HUES64 (cell line): ENCODE measurements around the gene PGRMC2.

Experiments used
- H3K27ac ChIP-seq: 2 replicates; pipeline ENCODE4 v1.7.0; 2013; ENCODE audit warnings: low read depth, low read length, inconsistent platforms
- H3K27me3 ChIP-seq: 2 replicates; pipeline ENCODE4 v1.6.1; 2013; ENCODE audit warnings: mild to moderate bottlenecking, low read length; ENCODE audit not compliant: insufficient read depth
- H3K36me3 ChIP-seq: 2 replicates; pipeline ENCODE4 v1.6.1; 2013; ENCODE audit warnings: mild to moderate bottlenecking, low read length; ENCODE audit not compliant: insufficient read depth
- H3K4me1 ChIP-seq: 2 replicates; pipeline ENCODE4 v1.6.1; 2013; ENCODE audit warnings: mild to moderate bottlenecking, low read length, moderate library complexity; ENCODE audit not compliant: insufficient read depth
- H3K4me3 ChIP-seq: 2 replicates; pipeline ENCODE4 v1.5.1; 2013; ENCODE audit warnings: mild to moderate bottlenecking, low read length, moderate library complexity
- H3K9ac ChIP-seq: 2 replicates; pipeline ENCODE4 v1.6.1; 2013; ENCODE audit warnings: mild to moderate bottlenecking, low read depth, low read length
- H3K9me3 ChIP-seq: 2 replicates; pipeline ENCODE4 v1.6.1; 2013; ENCODE audit warnings: low read depth, low read length; ENCODE audit not compliant: insufficient read depth
- WGBS: fragments of 150-250, 120-280 bp; methylation state at CpG from one replicate; pipeline ENCODE4 v1.1.7; 2013; ENCODE audit warnings: missing lambda C conversion rate; 5-methylcytosine and 5-hydroxymethylcytosine counted together

Gene PGRMC2

DNA sequence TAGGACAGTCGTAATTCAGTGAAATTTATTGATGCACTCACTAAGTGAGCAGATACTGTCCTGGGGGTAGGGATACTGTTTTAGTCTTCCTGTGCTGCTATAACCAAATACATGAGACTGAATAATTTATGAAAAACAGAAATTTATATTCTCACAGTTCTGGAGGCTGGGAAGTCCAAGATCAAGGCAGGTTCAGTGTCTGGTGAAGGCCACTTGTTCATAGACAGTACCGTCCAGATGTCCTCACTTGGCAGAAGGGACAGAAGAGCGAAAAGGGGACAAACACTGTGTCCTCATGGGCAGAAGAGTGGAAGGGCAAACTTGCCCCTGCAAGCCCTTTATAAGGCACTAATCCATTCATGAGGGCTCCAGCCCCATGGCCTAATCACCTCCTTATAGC, 45.6 kb downstream of the PGRMC2 start:
- no peak overlapping the region for H3K27ac ChIP-seq
- 97% methylated on average over 3 of the region's 3 CpGs for WGBS

DNA sequence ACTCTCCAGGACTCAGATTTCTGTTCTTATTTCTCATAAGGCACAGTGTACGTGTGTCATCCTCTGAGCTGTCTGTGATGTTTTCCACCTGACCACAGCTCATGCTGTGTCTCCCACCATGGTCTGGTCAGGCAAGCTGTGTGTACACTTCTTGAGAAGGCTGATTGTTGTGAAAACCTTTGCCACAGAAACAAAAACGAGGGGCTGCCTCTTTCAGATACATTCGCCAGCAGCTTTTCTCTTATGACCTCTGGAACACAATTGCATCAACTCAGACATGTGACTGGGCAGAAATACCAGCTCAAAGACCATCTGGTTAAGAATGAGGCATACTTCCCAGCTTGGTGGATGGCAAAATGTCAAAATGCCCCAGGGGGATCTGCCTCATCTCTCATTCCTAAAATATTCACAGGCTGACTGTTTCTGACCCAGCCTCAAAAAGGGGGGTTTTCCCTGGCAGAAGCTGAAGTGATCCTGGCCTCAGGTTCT, 46.1 kb downstream of the PGRMC2 start:
- no peak overlapping the region for H3K9ac ChIP-seq
- 89% methylated on average over 3 of the region's 3 CpGs for WGBS

More for the DNA sequence above, 45.6 kb downstream of the PGRMC2 start:
- Histone ChIP-seq H3K4me3 (no peak overlapping the region), H3K9me3 (peaks cover 15% of the 10 kb centered on the region), H3K4me1 (no peaks in the 10 kb centered on the region), H3K36me3 (no peaks in the 10 kb centered on the region), H3K27me3 (no peaks in the 10 kb centered on the region), H3K9ac (no peak overlapping the region)

DNA sequence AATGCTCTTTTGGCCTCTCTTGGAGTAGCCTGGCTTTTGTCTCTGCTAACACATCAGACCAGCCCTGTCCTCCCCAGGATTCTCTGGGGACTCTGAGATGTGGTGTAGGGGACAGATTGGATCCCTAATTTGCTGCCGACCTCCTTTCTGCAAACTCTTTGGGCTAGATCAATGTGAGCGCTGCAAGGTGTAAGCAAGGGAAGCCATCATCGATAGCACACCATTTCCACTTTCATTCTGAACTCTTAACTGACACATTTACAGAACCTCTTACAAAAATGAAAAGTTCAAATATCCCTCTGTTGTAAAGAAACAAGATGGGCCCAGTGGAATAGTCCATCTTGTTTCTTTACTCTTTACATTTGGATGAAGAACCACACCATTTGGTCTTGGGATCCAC, 46.6 kb downstream of the PGRMC2 start:
- Histone ChIP-seq H3K4me3 (no peak overlapping the region), H3K9me3 (peaks cover 7% of the 10 kb centered on the region), H3K36me3 (no peaks in the 10 kb centered on the region), H3K27ac (no peak overlapping the region), H3K9ac (no peak overlapping the region), H3K4me1 (no peaks in the 10 kb centered on the region), H3K27me3 (no peaks in the 10 kb centered on the region)
- WGBS, result 93% methylated on average over 3 of the region's 3 CpGs

More for the DNA sequence above, 46.1 kb downstream of the PGRMC2 start:
- H3K27ac ChIP-seq, result no peak overlapping the region
- peaks cover 10% of the 10 kb centered on the region for H3K9me3 ChIP-seq
- H3K36me3 ChIP-seq, result no peaks in the 10 kb centered on the region
- H3K4me1 ChIP-seq, result no peaks in the 10 kb centered on the region
- H3K27me3 ChIP-seq, result no peaks in the 10 kb centered on the region
- H3K4me3 ChIP-seq, result no peak overlapping the region

DNA sequence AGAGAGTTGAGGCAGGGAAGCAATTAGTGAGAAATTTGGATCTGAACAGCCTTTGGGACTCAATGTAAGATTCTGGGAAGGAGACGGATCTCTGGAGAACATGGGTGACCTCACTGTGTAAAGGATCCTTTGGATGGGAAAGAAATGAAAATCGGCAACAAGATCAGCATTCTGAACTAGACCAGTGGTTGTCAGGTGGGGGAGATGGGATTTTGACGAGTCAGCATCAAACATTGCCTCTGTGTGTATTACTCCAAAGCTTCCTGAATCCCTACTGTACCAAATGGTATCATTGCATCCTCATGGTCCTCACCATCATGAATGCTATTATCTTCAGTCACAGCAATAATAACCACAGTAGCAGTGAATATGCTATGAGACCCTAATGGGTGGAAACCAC, 52.8 kb downstream of the PGRMC2 start:
- WGBS, result 89% methylated on average over 3 of the region's 3 CpGs
- H3K9me3 ChIP-seq, result no peaks in the 10 kb centered on the region
- H3K9ac ChIP-seq, result no peak overlapping the region
- H3K4me1 ChIP-seq, result no peaks in the 10 kb centered on the region
- no peaks in the 10 kb centered on the region for H3K36me3 ChIP-seq
- H3K27ac ChIP-seq, result no peak overlapping the region
- H3K4me3 ChIP-seq, result no peak overlapping the region
- H3K27me3 ChIP-seq, result no peaks in the 10 kb centered on the region

DNA sequence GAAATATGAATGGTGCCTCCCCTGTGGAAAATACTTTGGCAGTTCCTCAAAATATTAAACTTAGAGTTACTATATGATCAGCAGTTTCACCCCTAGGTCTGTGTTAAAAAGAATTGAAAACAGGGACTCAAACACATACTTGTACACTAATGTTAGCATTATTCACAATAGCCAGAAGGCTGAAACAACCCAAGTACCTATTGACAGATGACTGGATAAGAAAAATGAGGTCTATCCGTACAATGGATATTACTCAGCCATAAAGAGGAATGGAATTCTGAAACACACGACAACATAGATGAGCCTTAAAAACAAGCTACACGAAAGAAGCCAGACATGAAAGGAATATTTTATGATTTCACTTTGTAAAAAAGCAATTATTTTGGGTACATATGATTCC, 54.9 kb downstream of the PGRMC2 start:
- WGBS, result 99% methylated on average over 3 of the region's 3 CpGs

DNA sequence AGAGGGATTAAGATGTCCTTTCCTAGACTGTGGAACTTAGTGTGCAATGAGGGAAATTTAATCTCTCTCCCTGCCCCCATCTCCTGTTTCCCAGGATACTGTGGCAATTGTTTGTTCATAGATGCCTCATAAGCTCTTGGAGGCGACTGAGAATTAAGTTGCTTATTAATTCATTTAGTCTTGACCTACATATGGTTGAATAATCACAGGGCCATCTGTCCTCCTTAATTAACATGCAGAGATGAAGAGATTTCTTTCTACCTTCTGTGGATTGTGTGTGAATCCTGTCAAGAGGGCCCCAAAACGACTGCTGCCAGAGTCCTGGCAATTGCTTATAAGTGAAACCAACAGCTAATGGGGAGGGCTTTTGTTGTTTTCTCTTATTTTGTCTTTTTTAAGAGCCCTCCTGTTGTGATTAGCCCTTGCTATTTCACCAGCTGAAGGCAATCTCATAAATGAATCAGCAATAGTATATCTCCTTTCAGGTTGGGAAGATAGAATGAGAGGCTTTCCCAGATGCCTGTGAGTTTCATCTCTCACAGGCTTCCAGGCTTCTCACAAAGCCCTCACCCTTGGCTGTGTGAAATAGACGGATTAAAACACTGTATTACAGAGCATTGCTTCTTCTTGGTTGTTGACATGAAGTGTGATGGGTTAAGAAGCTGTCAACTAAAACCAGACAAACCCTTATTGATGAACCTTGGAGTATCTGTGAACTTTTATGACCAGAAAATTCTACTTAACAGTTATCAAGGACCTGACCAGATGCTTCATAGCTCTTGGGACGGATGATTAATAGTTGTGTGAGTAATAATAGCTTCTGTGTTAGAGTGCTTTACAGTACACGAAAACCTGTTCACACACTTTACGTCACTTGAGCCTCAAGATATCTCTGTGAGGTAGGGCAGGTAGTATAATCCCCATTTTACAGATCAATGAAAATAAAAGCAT, 58.5 kb downstream of the PGRMC2 start:
- Histone ChIP-seq H3K4me1 (no peaks in the 10 kb centered on the region; the same call in 1 of the 2 replicates), H3K27ac (no peak overlapping the region), H3K27me3 (no peaks in the 10 kb centered on the region), H3K9ac (no peak overlapping the region), H3K4me3 (no peak overlapping the region), H3K36me3 (no peaks in the 10 kb centered on the region), H3K9me3 (no peaks in the 10 kb centered on the region)
- 81% methylated on average over 5 of the region's 6 CpGs for WGBS

More for the DNA sequence above, 54.9 kb downstream of the PGRMC2 start:
- Histone ChIP-seq H3K27ac (no peak overlapping the region), H3K4me1 (no peaks in the 10 kb centered on the region; the same call in 1 of the 2 replicates), H3K9me3 (no peaks in the 10 kb centered on the region), H3K27me3 (no peaks in the 10 kb centered on the region), H3K9ac (no peak overlapping the region), H3K36me3 (no peaks in the 10 kb centered on the region), H3K4me3 (no peak overlapping the region)

DNA sequence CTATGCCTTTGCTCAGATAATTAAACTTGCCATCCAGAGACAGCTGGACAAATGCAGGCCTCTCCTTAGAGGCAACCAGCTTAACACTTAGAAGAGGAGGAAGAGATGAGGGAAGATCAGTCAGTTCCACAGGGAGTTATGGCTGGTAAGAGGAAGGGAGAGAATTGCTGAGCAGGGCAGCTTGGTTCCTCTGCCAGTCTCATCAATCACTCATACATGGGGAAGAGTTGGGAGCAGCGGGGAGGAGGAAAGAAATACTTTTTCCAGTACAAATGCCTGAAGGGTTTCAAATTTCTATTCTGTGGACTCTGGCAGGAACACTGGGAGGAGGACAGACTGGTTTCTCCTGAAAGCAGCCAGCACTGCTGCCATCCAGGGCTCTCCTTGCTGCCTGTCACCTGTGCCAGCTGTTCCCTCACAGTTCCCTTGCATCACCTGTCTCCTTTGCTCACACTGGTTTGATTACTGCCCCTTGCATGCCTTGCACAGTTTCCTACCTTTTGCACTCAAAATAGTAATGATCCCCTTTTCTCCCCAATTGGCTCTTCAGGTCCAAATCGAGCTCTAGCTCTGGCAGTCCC, 59.5 kb downstream of the PGRMC2 start:
- Histone ChIP-seq H3K4me3 (no peak overlapping the region), H3K27ac (no peak overlapping the region), H3K4me1 (no peaks in the 10 kb centered on the region; the same call in 1 of the 2 replicates), H3K36me3 (no peaks in the 10 kb centered on the region), H3K27me3 (no peaks in the 10 kb centered on the region), H3K9me3 (no peaks in the 10 kb centered on the region), H3K9ac (no peak overlapping the region)
- WGBS, result 84% methylated on average over 2 of the region's 2 CpGs

DNA sequence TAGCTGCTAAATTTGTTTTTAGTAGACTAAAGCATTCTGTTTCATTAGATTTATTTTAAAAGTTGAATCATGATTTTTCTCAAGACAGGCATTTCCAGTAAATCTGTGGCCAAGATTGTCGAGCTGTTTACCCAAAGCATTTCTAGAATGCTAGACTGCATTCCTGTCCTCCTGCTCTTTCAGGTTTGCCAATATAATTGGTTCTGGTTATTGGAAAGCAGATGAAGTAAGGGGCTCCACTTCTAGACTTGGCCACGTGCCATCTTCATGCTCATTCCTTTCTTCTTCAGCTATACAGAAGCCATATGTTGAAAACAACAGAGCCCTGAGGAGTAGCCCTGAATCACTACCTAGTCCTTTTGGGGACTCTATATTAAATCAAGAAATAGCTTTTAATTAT, 62.5 kb downstream of the PGRMC2 start:
- 91% methylated on average over 2 of the region's 2 CpGs for WGBS
- H3K27ac ChIP-seq, result no peak overlapping the region

DNA sequence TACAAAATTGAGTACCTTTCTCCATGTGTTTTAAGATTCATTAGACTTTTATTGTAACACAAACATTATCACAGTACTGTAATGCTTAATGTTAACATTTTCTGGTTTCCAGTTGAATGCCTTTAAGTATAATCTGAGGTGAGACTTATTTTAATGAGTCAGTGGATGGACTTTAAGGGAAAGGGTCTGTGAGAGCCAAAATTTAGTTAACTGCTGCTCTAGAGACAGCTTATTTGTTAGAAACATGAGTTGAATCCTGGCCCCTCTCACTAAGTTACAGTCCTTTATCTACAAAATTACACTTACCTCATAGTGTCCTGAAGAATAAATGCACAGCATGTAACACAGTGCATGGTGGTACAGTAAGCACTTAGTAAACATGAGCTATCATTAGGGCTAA, 66.0 kb downstream of the PGRMC2 start:
- Histone ChIP-seq H3K4me1 (no peaks in the 10 kb centered on the region), H3K9me3 (no peaks in the 10 kb centered on the region), H3K4me3 (no peak overlapping the region), H3K27ac (no peak overlapping the region), H3K27me3 (no peaks in the 10 kb centered on the region), H3K9ac (no peak overlapping the region), H3K36me3 (no peaks in the 10 kb centered on the region)

More for the DNA sequence above, 62.5 kb downstream of the PGRMC2 start:
- Histone ChIP-seq H3K9ac (no peak overlapping the region), H3K9me3 (no peaks in the 10 kb centered on the region), H3K4me3 (no peak overlapping the region), H3K4me1 (no peaks in the 10 kb centered on the region; the same call in 1 of the 2 replicates), H3K27me3 (no peaks in the 10 kb centered on the region), H3K36me3 (no peaks in the 10 kb centered on the region)

DNA sequence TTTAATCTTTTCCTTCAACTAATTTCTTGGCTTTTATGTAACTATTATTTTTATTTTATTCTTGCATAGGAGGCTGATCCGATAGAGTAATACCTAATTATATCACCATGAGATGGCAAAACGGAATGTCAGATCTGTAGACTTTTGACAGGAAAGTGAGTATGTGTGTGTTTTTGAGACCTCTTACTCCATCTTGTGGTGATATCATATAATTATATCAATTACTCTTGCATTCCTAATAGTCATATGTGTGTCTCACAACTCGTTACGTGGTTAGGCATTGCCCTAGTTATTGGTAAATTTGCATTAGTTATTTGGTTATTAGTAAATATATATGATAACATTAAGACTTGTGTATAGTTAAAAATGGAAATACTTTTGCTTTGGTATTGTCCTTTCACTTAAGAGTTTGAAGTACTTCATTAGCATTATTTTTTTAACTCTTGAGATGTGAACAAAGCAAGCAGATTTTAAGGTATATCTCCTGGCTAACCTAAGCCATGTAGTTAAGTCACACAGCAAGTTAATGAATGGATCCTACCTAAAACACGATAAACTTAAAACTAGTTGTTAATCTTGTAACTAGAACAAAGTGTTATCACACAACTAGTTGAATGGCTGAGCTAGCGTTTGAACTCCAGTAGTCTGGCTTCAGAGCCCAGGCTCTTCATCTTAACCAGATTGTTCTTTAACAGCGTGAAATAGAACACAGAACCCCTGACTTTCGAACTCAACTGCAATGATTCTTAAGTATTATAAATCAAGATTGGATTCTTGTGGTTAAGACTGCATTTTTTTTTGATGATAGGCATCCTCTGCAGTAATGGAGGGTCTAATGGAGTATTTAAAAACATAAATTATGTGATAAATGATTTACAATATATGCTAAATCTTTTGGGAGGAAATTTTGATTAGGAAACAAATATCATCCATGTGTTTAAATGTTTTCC, 67.1 kb downstream of the PGRMC2 start:
- 92% methylated on average over 6 of the region's 8 CpGs for whole genome bisulfite sequencing
- Histone ChIP-seq H3K27ac (no peak overlapping the region), H3K9ac (no peak overlapping the region), H3K27me3 (no peaks in the 10 kb centered on the region), H3K4me1 (no peaks in the 10 kb centered on the region), H3K4me3 (no peak overlapping the region), H3K36me3 (no peaks in the 10 kb centered on the region), H3K9me3 (no peaks in the 10 kb centered on the region)
